ENCODE data around the gene SRA1.
A peak's percentile ranks its signal among the peaks of the same experiment; 100 is the strongest.

SRA1 gene

DNA sequence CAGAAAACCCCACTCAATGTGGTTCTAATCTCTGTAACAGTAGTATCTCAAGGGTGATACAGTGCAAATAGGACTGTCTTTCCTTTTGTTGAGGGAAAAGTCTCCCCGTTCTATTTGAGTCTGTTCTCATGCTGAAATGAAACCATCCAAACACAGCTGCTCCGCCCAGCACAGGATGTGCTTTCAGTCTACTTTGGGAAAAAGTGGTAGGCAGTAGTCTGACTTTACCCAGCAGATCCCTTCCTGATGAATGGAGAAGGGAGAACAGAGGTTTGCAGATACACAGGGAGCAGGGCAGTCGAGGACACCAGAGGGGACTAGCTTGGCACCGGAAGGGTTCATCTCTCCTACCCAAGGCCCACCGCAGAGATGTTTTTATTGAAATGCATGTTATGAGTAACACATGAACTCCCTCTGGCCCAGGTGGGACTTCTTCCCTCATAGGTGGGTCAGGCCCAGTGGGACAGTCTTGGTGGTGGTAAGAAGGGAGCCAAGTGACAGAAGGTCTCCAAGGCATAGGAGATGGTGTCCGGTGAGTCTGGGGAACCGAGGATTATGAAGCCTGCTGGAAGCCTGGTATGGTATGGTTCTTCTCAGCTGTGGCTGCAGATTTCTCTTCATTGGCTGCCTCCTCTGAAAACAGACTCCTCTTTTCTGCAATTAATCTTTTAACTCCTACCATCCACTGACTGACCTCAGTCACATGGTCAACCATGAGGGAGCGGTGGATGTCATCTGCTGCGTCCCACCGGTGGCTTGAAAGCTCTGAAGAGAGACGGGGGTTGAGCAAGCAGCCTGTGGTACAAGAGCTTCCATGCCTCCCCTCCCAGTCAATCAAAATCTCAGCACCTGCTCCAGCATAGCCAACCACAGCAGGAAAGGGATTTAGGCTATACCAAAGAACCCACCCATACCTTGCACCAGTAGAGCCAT lies 6.9 kb downstream of the SRA1 start:
- DNase-seq, result peak in 3 of 56 donors; percentile 9 to 20 (median 9)

DNA sequence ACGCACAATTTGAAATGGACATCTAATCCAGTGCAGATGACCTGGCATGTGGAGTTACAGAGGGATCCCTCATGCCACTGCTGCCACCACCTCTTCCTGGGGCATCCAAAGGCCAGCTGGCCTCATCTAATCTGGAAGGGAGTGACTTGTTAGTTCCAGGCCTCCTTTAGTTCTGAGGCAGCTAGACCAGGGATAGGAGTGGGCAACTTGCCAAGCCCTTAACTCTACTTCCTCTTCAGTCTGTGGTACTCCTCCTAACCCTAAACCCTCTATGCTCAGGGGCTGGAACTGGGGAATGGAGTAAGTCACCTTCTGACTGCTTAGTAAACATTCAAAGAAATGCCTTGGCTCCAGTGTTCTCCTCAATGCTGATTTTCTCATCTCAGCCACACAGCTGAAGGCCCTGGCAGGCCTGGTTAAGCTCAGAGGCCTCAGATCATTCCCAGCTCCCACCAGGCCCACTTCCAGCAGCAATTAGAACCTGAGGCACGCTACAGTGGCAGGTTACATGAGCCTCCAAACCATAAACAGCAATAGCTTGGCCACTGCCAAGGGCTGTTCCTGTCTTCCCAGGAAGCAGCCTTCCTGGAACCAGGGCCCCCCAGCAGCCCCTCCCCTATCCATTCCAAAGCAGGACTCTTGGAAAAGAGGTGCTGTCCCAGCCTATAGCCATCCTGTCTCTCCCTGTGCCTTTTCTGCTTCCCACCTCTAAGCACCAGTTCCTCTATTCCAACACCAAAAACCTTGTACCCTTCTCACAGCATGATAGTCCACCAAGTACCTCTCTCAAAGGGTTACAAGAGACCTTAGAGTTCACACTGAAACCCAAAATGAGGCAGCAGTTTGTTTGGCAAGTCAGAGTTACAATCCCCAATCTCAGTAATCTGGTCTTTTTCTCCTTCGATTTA lies 7.8 kb downstream of the SRA1 start:
- peak in 8 of 56 donors; percentile 3 to 38 (median 13) for DNase-seq

DNA sequence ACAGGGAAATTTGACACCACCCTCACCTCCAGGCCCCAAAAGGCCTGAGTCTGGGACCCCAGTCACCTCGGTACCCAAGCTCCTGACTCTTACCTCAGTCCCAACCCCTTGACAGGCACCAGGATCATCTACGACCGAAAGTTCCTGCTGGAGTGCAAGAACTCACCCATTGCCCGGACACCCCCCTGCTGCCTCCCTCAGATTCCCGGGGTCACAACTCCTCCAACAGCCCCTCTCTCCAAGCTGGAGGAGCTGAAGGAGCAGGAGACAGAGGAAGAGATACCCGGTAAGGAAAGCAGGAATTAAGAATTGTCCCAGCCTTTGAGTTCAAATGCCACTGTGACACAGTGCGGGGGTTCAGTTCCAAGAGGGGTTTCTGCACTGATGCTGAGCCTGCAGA lies 8.5 kb downstream of the SRA1 start:
- no peak for DNase-seq

DNA sequence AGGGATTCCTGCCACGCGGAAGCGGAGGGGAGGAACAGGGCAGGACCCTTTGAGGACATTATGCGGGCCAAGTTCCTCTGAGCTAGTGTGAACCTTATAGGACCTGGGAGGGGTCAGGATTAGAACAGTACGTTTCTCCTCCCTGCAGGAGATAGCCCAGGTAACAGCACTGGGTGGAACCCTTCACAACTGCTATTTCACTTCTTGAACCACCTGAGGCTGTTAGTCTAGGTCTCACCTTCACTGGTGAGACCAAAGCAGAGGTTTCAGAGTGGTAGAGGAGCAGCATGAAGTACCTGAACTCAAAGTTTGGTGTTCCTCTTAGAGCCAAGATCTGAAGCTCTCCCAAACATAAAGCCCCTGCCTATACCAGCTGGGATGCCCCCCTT lies 9.0 kb downstream of the SRA1 start:
- DNase-seq, result no peak

DNA sequence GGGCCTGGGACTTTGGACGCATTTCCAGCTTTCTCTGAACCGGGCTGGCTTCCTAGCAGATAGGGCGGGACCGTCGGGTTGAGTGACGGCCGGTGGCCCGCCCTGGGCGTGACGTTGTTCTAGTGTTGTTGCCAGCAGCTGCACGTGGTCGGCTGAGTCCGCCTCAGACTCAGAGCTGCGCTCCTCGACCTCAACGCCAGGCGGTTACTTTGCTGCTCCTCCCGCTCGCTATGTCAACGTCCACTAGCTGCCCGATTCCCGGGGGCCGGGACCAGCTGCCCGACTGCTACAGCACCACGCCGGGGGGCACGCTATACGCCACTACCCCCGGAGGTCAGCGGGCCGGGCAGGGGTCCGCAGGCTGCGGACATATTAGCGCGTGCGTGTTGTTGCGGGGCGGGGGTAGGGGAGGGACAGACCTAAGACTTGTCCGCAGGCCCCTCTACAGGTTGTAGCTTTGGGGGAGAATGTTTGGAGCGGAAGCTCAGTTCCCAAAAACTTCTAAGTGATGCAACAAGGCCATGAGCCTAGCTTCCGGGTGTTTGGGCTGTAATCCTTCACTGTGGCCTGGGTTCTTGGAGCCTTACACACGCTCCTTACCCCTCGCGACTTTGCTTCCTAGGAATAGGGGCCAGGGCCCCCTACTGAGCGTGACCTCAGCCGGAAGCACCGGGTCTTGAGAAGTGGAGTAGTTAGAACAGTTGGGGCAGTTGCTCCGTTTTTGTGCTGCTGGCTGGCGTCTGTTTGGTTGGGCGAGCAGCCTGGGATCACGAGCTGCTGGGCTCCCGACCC lies 9.6 kb downstream of the SRA1 start, which contains the start of gene EIF4EBP3:
Gene EIF4EBP3 (plus strand): TSS at position 155 of the 792 bp plus-strand sequence. CDS start 76 bp downstream, at position 231.
- DNase-seq, result peak; percentile 44 to 98 (median 94)

DNA sequence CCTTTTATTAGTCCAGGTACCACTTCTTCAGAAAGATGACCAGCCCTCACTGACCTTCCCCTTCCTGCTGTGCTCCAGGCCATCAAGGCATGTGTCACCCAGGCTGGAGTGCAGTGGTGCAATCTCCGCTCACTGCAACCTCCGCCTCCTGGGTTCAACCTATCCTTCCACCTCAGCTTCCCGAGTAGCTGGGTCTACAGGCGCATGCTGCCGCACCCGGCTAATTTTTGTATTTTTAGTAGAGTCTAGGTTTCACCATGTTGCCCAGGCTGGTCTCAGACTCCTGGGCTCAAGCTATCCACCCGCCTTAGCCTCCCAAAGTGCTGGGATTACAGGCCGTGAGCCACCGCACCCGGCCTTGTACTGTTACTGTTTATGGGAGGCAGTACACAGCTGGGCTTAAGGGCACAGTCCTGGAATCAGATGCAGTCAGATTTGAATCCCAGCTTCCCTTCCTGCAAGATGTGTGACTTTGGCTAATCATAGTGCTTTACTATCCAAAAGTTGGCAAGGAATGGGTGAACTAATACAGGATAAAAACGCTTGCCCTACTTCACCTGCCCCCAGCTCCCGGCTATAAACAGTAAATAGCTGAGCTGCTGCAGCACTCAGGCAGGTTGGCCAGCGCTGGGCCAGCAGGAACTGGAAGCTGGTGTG lies 10.3 kb downstream of the SRA1 start:
- DNase-seq, result no peak

DNA sequence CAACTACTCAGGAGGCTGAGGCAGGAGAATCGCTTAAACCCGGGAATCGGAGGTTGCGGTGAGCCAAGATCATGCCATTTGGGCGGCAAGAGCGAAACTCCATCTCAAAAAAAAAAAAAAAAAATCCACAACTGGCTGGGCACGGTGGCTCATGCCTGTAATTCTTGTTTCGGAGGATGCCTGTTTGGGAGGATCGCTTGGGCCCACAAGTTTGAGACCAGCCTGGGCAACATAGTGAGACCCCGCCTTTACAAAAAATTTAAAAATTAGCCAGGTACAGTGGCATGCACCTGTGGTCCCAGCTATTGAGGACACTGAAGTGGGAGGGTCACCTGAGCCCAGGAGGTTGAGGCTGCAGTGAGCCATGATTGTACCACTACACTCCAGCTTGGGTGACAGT lies 11.7 kb downstream of the SRA1 start:
- DNase-seq, result no peak

DNA sequence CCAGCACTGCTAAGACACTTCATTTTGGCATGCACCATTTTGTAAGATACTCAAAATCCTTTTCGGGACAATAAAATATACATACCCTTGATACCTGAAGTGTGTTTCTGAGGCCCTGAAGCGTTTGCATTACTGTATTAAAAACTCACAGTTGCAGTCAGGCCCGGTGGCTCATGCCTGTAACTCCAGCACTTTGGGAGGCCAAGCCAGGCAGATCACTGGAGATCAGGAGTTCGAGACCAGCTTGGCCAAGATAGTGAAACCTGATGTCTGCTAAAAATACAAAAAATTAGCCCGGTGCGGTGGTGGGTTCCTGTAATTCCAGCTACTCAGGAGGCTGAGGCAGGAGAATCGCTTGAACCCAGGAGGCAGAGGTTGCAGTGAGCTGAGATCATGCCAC lies 12.3 kb downstream of the SRA1 start:
- no peak for DNase-seq

DNA sequence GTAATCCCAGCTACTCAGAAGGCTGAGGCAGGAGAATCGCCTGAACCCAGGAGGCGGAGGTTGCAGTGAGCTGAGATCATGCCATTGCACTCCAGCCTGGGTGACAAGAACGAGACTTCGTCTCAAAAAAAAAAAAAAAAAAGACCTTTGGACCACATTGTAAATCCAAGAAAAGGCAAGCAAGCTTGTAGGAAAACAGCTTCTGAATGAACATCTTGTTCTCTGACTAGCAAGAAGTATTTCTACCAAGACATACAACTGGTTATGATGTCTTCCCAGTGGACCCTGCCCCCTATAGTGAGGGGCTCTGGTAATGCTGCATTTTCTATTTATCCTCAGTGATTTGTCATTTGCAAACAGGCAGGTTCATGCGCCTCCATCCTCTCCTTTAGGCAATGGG lies 14.3 kb downstream of the SRA1 start:
- no peak for DNase-seq

DNA sequence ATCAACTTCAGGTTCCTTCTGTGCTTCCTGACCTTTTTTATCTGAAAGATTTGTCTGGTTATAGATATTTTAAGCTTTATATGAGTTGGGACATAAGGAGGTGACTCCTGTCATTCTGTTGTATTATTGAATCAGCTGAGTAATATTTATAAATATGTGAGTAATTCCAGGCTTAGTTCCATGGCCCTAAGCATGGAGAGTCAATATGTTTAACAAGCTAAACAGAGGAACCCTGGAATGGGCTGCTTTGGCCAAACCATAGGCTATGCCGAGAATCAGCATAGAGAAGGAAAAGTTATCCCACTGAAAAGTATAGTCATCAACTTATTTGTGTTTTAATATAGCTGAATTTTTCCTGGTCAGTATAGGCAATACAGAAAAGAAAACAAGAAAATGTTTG lies 17.0 kb downstream of the SRA1 start:
- no peak for DNase-seq

DNA sequence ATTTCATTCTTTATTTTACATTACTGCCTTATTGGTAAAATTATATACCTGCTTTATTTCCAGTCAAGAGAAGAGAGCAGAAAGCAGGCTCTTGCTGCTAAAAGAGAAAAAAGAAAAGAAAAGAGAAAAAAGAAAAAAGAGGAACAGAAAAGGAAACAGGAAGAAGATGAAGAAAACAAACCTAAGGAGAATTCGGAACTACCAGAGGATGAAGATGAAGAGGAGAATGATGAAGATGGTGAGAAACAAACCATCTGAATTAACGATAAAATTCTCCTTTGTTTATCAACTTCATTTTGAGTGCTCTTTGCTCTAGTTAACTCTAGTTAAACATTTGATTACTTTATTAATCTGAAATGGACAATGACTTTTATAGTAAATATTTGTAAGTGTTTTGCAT lies 33.3 kb downstream of the SRA1 start:
- no peak for DNase-seq

DNA sequence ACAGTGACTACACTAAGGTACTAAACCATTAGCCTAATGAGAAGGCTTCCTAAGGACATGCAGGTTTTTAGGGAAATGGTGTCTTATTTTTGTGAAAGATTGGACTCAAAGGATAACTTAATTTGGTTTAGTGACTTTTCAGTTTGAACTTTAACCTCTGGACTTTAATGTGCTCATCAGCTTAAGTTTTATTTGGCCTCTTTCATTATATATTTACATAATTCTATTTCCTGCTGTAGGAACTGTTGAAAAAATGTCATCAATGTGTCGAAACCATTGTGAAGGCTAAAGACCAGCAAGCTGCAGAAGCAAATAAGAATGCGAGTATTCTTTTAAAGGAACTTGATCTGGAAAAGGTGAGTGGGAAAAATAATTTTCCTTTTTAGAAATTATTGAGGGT lies 44.1 kb downstream of the SRA1 start:
- no peak for DNase-seq

DNA sequence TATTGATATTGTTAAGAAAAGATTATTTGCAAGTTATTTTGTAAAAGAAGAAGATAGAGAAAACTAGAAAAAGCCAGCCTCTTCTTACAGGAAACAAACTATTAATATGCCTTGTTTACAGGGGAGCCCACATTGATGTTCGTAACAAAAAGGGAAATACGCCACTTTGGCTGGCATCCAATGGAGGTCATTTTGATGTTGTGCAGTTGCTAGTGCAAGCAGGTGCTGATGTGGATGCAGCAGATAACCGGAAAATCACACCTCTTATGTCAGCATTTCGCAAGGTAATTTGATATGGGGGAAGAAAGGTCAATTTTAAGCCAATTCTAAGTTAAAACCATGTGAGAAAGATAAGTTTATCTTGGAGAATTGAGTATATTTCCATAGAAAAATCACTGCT lies 47.4 kb downstream of the SRA1 start:
- no peak for DNase-seq

DNA sequence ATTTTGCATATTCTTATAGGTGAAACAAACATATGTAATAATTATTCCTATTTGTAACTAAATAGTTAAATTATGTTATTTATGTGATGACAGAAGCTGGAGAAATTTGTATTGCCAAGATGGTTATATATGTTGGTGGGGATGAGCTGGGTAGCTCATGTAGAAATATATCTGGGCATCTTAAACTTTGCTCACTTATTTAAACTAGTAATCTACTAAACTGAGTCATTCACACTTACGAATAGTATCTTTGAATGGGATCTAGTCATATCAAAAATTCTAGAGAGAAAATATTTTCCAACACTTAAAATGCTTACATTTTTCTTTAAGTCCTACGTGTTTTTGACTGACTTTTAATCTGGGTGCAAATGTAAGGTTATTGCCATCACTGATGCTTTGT lies 54.4 kb downstream of the SRA1 start:
- DNase-seq, result no peak
